Activated gamma-delta T cell treated with Interleukin-2 at 50 U/mL for 16 hours (primary cell): ENCODE results near the gene RASA1.

Experiments used
- DNase-seq: peaks from one replicate; pipeline ENCODE4 v3.0.0-alpha.2; 2020

The RASA1 gene

DNA sequence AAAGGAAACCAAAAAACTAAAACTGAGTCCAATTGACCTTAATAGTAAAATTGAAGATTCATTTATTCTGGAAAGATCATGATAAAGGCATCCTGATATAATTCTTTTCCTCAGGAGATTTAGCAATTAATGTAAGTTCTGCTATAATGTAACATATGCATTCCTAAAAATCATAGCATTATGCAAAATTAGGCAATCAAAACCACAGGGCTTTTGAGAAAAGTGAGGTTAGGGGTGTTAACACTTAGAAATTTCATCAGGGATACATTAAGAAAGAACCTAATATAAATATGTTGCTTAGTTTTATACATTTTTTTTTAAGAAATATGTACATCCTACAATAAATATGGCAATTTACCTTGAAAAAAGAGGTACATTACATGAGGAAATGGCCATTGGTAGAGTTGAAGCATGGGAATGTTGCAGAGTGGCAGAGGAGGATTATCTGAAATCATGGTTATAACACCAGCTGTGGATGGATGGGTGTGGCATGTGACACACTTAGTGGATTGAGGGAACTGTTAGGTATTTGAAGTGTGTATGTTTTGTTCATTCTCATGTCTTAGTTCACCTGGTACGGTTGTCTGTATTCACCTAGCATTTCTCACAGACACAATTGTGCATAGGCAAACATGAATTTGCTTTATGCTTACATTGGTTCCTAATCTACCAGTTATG lies 94.0 kb downstream of the RASA1 start:
- DNase-seq, result no peak

DNA sequence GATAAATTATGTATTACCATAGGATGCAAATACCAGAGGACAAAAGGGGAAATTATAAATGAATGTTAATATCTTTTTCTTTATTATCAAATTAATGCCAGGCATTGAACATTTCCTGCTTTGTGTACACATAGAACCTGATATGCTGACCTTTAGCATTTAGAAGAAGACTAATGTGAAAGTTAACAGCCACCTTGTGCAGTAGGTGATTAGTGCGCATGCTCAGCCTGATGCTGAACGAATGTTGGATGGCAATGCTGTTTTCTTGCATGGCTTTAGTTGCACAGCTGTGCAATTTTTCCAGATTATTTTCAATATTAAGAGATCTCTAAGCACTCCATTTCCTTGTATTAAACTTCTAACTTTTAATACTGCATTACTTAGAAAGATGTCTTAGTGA lies 99.6 kb downstream of the RASA1 start:
- DNase-seq, result no peak

DNA sequence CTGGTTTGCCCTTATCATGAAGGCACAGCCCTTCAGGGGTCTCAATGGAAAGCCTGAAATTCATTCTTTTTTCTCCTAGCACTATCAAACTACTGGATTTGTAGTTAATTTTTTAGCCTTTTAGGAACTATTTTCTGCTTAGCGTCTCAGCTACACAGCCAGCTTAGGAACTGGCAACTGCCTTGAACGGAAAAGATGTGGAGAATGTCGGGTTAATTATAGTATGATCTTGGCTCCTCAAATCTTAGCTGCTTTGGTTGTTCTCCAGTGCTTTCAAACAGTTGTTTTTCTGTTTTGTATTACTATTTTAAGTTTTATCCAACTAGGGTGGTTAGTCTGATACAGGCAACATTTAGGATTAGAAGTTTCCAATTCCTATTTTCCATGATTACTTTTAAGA lies 100.9 kb downstream of the RASA1 start:
- no peak for DNase-seq

DNA sequence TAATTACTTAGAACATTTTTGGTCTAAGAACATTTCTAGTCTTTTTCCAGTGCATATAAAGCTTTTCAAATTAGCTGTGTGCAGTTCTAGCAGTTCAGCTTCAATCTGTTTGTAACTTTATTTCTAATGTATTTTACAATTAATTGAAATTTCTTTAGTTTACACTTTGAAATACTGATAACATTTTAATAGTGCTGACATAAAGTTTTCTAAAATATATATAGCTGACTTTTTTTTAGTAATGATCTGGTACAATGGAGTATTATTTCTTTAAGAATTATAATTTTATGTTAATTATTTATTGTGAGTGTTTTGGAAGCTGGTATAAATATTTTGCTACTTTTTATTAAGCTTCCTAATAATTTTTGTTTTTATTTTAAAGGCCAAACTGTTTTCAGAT lies 101.7 kb downstream of the RASA1 start:
- no peak for DNase-seq

DNA sequence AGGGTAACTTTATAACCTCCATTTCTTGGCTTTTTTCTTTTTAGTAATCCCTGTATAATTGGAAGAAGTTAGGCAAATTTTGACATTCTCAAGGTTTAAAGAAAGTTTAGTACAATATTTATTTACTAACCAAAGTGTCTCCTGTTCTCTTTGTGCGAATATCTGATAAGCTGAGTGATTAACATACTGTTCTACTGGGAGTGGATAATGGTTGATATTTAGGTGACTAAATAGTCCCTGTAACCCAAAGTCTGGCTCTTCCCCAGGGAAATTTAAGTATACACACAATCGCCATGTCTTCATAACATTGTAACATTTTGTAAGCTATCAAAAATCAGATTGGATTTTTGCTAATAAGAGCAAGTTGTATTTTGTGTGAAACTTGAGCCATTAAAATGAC lies 105.0 kb downstream of the RASA1 start:
- no peak for DNase-seq

DNA sequence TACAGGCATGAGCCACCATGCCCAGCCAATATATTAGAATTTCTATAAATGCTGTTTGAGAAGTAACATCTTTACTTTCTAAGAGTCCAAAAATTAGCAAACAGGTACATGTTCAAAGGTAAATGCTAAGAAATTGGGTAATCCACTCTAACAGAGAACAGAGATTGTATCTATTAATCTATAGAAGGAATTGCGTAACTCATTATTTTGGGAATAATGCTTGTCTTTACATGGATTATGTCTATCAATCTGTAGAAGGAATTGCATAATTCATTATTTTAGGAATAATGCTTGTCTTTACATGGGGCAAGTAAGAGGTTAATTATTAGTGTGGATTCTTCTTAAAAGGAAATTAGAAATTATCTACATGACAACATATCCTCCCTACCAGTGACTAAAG lies 114.5 kb downstream of the RASA1 start:
- no peak for DNase-seq

DNA sequence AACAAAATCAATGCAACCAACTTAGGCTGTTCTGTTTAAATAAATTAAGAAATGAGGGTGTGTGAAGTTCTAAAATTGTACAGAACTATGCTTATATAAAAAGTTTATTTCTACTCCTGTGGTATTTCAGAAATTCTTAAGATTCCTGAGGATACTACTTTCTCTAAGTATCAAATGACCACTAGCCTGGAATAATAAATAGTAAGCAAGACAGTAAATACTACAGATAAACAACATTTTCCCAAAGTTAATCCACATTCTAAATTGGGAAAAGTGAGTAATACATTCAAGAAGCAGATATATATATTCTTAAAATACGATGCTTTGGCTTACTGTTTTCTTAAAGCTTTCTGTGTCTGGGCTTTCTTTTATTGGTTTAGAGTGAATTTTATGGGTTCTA lies 115.5 kb downstream of the RASA1 start:
- no peak for DNase-seq

DNA sequence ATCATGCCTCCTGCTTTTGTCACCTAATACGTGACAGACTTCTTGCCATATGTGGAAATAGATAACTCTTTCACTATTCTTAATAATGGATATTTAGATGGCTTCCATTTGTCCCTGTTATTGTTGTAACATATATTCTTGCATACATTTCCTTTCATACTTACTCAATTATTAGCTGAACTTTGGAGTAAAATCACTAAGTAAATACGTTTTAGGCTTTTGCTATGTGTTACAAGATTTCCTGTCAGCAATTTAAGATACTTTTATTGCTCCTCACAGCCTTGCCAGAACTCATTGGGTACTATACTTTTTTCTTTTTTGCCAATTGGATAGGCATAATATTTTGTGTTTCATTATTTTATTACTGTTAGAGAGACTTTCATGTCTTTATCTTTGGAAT lies 118.1 kb downstream of the RASA1 start:
- DNase-seq, result no peak

DNA sequence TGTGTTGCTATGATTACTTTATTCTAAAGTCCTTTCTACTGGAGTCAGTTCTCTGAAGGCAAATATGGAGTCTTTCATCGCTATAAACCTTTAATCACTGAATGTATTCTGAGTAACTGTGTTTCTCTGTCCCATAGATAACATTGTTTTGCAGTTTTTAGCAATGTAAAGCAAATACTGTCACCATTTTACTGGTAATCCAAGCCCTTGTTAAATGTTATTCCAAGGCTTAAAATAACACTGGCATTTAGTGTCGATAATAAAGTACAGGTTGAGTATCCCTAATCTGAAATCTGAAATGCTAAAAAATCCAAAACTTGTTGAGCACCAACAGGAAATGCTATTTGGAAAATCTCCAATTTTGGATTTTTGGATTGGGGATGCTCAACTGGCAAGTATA lies 120.4 kb downstream of the RASA1 start:
- DNase-seq, result no peak

DNA sequence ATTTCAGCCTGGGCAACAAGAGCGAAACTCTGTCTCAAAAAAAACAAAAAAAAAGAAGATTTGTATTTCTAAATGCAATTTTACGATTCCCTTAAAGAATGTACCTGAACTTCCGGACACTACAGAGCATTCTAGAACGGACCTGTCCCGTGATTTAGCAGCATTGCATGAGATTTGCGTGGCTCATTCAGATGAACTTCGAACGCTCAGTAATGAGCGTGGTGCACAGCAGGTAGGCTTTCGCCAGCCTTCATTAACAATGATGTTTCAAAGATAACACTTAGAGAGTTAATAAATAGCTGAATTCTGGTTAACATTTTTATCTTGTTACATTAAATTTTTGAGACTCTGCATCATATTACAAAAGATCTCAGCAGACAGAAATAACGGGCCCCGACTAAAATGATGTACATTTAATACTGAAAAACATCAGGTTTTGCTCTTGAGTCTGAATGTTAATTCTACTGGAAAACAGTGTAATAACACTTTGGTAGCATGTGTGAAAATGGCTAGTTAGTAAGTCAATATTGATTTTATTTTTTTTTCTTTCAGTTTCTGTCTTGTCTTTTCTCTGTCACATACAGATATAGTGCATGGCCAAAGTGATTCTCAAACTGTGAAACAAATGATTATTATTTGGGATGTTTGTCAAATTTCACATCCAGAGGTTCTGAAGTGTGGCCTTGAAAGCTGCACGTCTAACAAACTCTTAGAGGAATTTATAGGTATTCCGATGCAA lies 121.8 kb downstream of the RASA1 start:
- DNase-seq, result no peak

DNA sequence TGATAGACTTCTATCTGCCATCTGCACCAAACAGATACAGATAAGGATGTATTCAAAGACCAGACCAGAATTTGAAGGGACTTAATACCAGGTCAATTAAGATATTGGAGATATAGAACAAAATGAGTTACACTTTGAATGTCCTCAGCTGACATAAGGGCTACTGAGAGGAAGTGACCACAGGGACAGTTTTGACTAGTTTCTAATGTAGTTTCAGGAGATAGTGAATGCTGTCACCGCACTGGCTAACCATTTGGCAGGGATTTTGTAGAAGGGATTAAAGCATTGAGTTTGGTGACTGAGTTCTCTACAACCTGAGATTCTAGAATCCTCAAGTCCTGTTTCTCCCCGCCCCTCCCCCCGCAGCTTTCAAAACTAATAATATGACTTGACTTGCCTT lies 122.4 kb downstream of the RASA1 start:
- DNase-seq, result no peak

DNA sequence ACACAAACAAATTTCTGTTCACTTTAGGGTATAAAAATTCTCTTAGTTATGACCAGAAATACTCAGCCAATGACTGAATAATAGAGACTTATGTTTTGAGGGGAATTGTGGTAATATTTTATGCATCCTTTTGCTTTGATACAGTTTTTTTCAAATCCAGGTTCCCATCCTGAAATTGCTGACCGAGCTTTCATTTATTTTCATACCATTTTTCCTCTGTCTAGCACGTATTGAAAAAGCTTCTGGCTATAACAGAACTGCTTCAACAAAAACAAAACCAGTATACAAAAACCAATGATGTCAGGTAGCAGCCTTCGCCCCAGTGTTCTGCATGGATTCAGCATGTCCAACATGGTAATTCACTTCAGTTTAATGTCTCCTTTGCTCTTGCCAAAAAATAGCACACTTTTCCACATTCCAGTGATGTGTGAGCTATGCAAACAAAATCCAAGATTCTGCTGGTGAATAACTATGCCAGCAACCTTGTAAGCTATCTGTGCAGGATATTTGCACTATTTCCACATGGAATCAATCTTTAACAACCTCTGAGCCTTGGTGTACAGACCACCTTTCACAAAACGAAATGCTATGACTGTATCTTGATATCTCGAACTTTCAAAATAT lies 123.0 kb downstream of the RASA1 start:
- DNase-seq, result no peak

DNA sequence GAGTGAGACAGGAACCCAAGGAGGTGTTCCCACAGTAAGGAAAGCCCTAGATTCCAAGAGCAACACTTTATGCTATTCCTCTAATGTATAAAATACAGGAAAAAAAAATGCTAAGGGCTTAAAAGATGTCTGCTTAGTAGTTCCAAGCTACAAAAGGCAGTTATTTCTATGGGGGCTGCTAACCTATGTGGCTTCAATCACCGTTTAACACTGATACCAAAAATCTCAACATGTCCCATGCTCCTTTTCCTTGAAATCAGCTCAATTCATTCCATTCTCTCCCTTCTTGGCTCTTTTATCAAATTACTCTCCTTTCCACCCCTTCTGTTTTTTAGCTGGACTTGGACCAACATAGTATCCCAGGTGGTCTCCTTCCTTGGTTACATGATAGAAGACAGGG lies 124.5 kb downstream of the RASA1 start:
- DNase-seq, result no peak

DNA sequence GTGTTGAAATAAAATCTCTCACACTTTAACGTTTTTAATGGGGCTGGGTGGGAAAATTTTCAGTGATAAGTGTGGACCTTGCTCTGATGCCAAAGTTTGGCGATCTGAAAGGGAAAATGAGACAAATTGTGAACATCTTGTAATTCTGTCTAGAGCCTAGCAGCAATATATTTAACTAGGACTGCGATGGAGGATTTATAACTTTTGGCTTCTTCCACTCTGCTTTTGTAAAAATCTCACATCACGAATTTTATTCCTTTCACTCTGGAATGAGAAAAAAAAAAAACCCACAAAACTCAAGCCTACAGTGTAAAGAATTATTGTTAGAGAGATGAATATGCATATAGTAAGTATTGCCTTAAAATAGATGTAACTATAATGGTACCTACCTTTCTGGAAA lies 125.1 kb downstream of the RASA1 start:
- DNase-seq, result no peak

DNA sequence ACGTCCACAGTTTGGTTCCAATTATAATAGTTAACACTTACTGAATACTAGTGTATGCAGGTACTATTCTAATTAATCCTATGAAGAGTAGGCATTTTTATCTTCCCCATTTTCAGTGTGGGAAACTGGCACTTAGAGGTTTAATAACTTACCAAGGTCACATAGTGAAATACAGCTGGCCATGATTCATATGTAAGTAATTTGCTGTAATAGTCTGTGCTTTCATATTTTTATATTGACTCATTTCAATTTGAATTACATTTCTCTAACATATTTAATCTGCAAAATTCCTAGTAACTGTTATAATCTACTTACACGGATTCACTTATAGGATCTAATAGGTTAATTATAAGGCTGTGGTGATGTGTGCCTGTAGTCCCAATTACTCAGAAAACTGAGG lies 125.6 kb downstream of the RASA1 start:
- no peak for DNase-seq

DNA sequence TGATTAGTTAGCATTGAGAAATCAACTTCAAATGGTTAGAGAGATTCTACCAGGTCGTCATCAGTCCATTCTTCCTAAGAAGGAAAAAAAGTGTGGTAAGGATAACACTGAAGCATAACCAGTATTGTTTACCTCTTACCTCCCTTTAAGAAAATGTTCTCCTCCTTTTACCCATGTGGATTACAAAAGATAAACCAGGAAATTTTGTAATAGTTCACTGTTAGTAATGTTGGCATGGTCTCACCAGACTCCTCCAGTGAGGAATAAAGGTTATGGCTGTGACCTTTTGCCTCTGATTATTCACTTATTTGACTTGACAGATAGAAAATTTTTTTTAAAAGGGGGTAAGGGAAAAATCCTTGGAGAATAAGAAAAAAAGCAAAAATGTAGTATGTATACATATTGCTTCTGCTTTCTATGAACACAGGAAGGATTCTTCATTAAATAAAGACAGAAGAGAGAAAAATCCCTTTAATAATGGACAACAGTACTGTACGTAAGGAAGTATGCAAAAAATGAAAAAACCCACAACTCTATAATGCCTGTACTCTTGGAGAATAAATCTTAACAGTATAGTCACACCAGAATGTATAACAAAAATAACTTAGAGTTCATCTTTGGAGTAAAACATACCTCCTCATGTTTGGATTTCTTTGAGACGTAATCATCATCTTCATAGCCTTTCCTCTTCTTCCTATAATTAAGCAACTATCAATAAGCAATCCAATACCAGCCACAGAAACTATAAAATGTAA lies 126.9 kb downstream of the RASA1 start:
- DNase-seq, result no peak

DNA sequence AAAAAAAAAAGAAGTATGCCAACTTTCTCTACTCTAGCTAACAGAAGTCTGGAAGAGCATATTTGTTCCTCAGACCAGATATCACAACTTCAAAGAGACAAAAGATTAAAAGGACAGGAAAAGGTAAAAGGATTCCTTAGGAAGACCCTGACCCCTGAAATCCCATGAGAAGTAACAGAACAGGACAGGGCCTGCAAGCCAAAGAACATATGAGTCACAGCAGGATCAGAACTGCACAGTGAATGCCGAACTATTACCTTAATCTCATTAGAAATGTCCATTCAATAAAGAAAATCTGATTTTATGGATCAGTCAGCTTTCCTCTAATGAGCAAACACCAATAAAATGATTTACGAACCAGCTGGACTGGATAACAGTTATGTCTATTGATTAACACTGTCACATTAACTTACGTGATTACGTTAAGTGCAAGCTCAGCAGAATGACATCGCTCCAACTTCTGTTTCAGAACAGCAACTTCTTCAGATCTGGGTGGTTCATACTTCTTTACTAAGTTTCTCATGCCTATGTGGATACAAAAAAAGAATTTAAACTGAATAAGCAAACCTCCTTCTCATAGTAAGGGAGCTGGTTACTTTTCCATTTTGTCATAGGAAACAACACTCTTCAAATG lies 131.4 kb downstream of the RASA1 start:
- DNase-seq, result no peak

DNA sequence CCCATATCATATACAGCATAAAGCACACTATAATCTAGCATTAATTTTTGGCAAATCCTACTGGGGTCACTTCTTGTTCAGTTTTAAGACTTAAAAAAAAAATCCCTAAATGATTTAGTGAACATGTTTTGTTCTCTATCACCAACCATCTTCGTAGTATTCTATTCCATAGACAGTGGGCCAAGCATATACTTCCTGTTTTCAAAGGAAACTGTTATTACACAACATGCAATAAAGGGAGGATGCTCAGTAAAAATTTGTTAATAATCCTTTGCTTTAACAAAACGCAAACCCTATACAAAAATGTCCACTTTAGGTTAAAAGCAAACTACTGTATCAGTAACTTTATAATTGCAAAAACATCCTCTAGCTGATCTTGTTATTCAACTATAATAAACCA lies 132.0 kb downstream of the RASA1 start:
- no peak for DNase-seq

DNA sequence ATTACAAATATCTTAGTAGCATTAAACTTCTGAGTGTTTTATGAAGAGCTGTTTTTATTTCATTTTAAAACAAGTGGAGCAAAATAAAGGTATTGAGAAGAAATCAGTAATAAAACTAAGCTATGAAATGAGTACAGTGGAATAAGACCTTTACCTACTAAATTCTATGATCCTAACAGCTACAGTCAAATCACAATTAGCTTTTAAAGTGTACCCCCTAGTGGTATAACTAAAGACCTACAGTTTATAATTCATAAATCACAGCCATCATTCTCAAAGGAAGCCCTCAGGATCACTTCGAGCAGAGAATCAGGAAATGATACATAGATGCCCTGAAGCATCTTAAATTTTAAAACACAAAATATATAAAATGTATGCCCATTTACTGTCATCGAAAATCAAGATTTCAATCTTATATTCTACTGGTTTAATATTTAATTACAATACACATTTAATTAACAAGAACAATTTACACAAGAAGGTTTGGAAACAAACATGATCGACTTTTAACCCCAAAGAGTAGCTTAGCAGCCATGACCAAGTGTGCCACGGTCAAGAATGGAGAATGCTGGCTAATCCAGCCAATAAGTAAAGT lies 132.7 kb downstream of the RASA1 start:
- no peak for DNase-seq

DNA sequence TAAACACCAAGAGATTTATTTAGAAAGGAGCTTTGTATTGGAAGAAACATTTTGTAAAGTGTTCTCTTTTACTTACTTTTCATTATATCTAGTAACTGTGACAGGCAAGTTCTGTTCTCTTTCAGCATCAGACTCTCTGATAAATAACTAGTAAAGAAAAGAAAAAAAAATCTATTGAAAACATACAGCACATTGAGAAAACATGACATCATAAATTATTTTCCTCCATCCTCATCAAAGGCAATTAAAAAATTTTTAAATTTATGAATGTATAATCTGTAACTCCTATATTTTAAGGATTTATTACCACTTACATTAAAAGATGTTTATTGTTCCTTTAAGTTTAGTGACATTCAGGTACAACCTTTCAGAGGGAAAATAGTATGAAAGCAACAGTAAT lies 133.9 kb downstream of the RASA1 start:
- no peak for DNase-seq

DNA sequence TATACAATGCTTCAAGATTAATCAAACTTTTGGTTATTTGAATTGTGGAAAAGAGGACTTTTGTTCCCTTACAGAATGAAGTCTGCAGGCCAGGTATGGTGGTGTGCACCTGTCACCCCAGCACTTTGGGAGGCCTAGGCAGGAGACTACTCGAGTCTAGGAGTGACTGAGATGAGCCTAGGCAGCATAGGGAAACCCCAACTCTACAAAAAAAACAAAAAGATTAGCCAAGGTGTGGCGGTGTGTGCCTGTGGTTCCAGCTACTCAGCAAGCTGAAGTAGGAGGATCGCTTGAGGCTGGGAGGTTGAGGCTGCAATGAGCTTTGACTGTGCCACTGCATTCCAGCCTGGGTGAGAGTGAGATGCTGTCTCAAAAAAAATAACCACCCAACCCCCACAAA lies 135.7 kb downstream of the RASA1 start:
- DNase-seq, result no peak

DNA sequence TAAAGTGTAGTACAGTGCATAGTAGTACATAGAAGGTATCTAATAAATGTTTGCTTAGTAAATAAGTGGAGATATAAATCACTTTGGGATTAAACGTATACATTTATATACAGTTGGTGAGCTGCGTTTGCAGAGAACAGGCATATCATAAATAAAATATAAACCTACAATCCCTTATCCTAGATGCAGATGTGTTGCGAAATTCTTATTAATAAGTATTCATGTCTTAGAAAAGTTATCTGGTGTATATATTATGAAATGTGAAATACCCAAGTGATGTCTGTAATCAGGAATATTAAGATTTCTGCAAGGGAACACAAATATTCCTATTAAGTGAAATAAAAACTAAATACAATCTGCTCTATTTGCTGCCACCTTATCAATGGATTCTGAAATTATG lies 136.2 kb downstream of the RASA1 start:
- DNase-seq, result no peak

DNA sequence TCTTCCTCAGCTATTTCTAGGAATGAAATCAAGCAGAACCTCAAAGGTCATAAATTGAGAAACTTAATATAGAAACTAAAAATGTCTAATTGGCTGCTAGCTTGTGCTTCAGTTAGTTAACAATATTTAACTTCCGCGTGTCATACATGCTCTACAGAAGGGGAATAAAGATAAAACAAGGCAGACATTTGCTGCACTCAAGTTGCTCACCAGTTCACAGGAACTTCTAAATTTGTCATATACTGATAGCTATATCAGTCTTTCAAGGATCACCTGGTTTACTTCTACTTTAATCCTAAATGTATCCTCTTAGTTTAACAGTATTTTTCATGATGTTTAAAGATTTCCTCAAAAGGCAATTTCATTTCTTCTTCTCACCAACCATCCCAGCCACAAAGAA lies 136.7 kb downstream of the RASA1 start:
- no peak for DNase-seq
